SU-DHL-6 (cell line): ENCODE results near the gene MCCC2.

ENCODE experiments used
- H2AFZ ChIP-seq: fragments of 200-600 bp; sonication (generic); 2 replicates; pipeline ENCODE4 v1.6.1; 2014; ENCODE audit warnings: low read depth, mild to moderate bottlenecking, moderate library complexity, mixed read lengths, antibody characterized with exemption, low read length; ENCODE audit not compliant: severe bottlenecking
- H3F3A ChIP-seq: fragments of 200-600 bp; shearing (Covaris generic); 2 replicates; pipeline ENCODE4 v1.6.0; 2016; ENCODE audit warnings: antibody characterized with exemption, mild to moderate bottlenecking; ENCODE audit not compliant: insufficient read depth
- H3K27ac ChIP-seq: fragments of 200-600 bp; sonication (generic); 2 replicates; pipeline ENCODE4 v1.5.1; 2016; ENCODE audit warnings: low read depth, mild to moderate bottlenecking, low read length, moderate library complexity, mixed read lengths
- H3K27me3 ChIP-seq: fragments of 200-600 bp; sonication (generic), shearing (Covaris generic); 2 replicates; pipeline ENCODE4 v1.6.0; 2014; ENCODE audit warnings: mild to moderate bottlenecking, low read length
- H3K36me3 ChIP-seq: fragments of 200-600 bp; sonication (generic); 2 replicates; pipeline ENCODE4 v1.6.1; 2014; ENCODE audit warnings: mild to moderate bottlenecking, low read length, mixed read lengths
- H3K4me2 ChIP-seq: fragments of 300-600, 200-600 bp; shearing (Covaris generic), sonication (generic); 2 replicates; pipeline ENCODE4 v1.6.0; 2014; ENCODE audit warnings: low read length, low read depth, mild to moderate bottlenecking; ENCODE audit not compliant: poor library complexity, severe bottlenecking
- H3K4me3 ChIP-seq: fragments of 200-600 bp; sonication (generic); 2 replicates; pipeline ENCODE4 v1.5.1; 2014; ENCODE audit warnings: antibody characterized with exemption, low read length, mild to moderate bottlenecking, mixed read lengths; ENCODE audit not compliant: insufficient read depth, poor library complexity, severe bottlenecking
- H3K79me2 ChIP-seq: fragments of 200-600 bp; sonication (generic); 2 replicates; pipeline ENCODE4 v1.6.1; 2014; ENCODE audit warnings: mild to moderate bottlenecking, low read length, moderate library complexity; ENCODE audit not compliant: insufficient read depth
- H3K9ac ChIP-seq: fragments of 200-600 bp; sonication (generic); 2 replicates; pipeline ENCODE4 v1.7.0; 2014; ENCODE audit warnings: mild to moderate bottlenecking, low read length
- H3K9me2 ChIP-seq: fragments of 200-600 bp; sonication (generic); replicated peaks from 2 replicates; pipeline ENCODE4 v1.6.1; 2014; ENCODE audit warnings: low read length; ENCODE audit not compliant: insufficient read depth
- H3K9me3 ChIP-seq: fragments of 200-600 bp; sonication (generic); 2 replicates; pipeline ENCODE4 v1.6.1; 2014; ENCODE audit warnings: low read length, mixed read lengths; ENCODE audit not compliant: insufficient read depth
- H4K20me1 ChIP-seq: fragments of 200-600 bp; sonication (generic); 2 replicates; pipeline ENCODE4 v1.6.1; 2014; ENCODE audit warnings: low read depth, mild to moderate bottlenecking, antibody characterized with exemption, low read length, moderate library complexity, mixed read lengths
- EZH2phosphoT487 ChIP-seq: fragments of 200-600 bp; sonication (generic), shearing (Covaris generic); conservative IDR thresholded peaks from 2 replicates; pipeline ENCODE4 v1.6.1; 2018; ENCODE audit warnings: mild to moderate bottlenecking, antibody characterized with exemption, low read length, moderate library complexity, mixed read lengths
- TF ChIP-seq, protein P1 (sequence below): fragments of 200-600 bp; sonication (generic); IDR thresholded peaks from one replicate; pipeline ENCODE4 v1.5.1; 2017; ENCODE audit warnings: antibody characterized with exemption, mild to moderate bottlenecking, low read length, moderate library complexity; ENCODE audit not compliant: insufficient read depth, poor library complexity, severe bottlenecking

The MCCC2 gene

GRCh38 chr5:71677977-71678376 is 90.8 kb downstream of the MCCC2 start:
- no peak overlapping the region for H3K4me3 ChIP-seq
- H3K36me3 ChIP-seq, result no peaks in the 10 kb centered on the region
- H3K9me3 ChIP-seq, result no peaks in the 10 kb centered on the region
- H3K27me3 ChIP-seq, result no peaks in the 10 kb centered on the region
- TF ChIP-seq, protein P1, sequence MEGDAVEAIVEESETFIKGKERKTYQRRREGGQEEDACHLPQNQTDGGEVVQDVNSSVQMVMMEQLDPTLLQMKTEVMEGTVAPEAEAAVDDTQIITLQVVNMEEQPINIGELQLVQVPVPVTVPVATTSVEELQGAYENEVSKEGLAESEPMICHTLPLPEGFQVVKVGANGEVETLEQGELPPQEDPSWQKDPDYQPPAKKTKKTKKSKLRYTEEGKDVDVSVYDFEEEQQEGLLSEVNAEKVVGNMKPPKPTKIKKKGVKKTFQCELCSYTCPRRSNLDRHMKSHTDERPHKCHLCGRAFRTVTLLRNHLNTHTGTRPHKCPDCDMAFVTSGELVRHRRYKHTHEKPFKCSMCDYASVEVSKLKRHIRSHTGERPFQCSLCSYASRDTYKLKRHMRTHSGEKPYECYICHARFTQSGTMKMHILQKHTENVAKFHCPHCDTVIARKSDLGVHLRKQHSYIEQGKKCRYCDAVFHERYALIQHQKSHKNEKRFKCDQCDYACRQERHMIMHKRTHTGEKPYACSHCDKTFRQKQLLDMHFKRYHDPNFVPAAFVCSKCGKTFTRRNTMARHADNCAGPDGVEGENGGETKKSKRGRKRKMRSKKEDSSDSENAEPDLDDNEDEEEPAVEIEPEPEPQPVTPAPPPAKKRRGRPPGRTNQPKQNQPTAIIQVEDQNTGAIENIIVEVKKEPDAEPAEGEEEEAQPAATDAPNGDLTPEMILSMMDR, result no peak
- no peaks in the 10 kb centered on the region for H3K9me2 ChIP-seq
- no peak overlapping the region for H3K27ac ChIP-seq
- no peaks in the 10 kb centered on the region for H3F3A ChIP-seq
- no peak overlapping the region for H3K9ac ChIP-seq
- H4K20me1 ChIP-seq, result no peaks in the 10 kb centered on the region
- H2AFZ ChIP-seq, result no peak overlapping the region
- no peak overlapping the region for H3K4me2 ChIP-seq
- H3K79me2 ChIP-seq, result no peaks in the 10 kb centered on the region

- Histone ChIP-seq H3F3A (no peaks in the 10 kb centered on the region), H3K9me2 (no peaks in the 10 kb centered on the region), H3K36me3 (no peaks in the 10 kb centered on the region), H3K9me3 (no peaks in the 10 kb centered on the region), H3K27me3 (no peaks in the 10 kb centered on the region), H3K79me2 (no peaks in the 10 kb centered on the region), H3K4me3 (no peak overlapping the region), H3K9ac (no peak overlapping the region), H3K4me2 (no peak overlapping the region), H2AFZ (no peak overlapping the region), H4K20me1 (no peaks in the 10 kb centered on the region), H3K27ac (no peak overlapping the region)
- TF ChIP-seq EZH2phosphoT487, result no peak
- TF ChIP-seq, protein P1, result no peak
Measured at GRCh38 chr5:71679714-71680113, 92.6 kb downstream of the MCCC2 start.

GRCh38 chr5:71680510-71680909 is 93.4 kb downstream of the MCCC2 start:
- no peak overlapping the region for H2AFZ ChIP-seq
- no peak overlapping the region for H3K9ac ChIP-seq

More at GRCh38 chr5:71680510-71680909, 93.4 kb downstream of the MCCC2 start:
- no peak for TF ChIP-seq EZH2phosphoT487
- TF ChIP-seq, protein P1, result no peak
- H3K27ac ChIP-seq, result no peak overlapping the region
- H3K9me2 ChIP-seq, result no peaks in the 10 kb centered on the region
- H3F3A ChIP-seq, result no peaks in the 10 kb centered on the region
- H3K4me2 ChIP-seq, result no peak overlapping the region
- no peaks in the 10 kb centered on the region for H3K36me3 ChIP-seq
- no peaks in the 10 kb centered on the region for H4K20me1 ChIP-seq
- H3K27me3 ChIP-seq, result no peaks in the 10 kb centered on the region
- no peaks in the 10 kb centered on the region for H3K9me3 ChIP-seq
- no peak overlapping the region for H3K4me3 ChIP-seq
- H3K79me2 ChIP-seq, result no peaks in the 10 kb centered on the region
